ENCODE measurements around the gene REXO5.

The REXO5 gene

DNA sequence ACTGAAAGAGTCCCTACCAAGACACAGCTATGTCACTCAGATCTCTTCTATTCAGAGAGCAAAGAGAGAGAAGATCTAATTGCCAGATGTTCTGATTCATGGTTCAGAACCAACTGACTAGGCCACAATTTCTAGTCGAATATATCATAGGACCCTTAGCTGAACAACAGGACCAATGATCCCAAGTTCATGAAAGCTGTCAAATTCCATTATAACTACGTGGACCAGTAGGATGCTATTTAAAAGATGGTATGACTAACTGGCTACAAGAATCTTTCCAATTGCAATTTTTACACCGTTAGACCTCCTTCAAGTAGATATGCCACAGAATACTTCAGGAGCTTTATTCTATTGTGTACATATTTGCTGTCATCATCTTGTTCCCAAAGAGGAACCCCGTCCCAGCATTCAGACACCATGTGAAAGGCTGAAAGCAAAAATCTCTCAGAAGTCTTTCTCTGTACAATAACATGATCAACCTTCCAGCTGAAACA, 67.8 kb downstream of the REXO5 start:
- no peak for DNase-seq

DNA sequence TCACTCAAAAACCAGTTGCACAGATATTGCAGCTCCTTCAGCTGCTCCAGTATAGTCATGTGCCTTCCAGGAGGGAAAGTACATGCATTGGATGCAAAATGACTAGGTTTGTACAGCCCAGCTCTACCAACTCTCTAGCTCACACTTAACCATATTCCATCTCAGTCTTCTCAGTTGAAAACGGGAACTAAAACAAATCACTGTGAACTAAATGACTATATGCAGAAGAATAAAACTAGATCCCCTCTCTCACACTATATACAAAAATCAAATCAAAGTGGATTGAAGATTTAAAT, 69.0 kb downstream of the REXO5 start:
- DNase-seq, result no peak

DNA sequence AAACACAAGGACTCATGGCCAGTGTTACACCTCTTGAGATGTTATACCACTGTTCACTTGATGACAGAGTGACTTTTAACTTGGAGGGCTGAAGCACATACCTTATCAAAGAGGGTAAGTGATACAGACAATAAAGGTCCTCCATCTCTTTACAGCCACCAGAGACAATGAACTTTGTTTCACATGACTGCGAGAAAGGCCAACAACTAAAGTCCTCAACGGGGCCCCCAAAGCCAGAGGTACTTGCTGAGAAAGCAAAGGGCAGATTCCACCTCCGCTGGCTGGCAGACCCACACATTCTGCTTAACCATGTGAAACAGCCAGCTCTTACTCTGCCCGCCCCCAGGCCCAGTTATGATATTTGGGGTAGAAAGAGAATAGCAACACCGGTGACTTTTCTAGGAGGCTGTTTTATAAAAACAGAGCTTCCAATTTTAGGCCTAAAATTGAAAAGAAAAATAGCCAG, 72.4 kb downstream of the REXO5 start:
- no peak for DNase-seq

GRCh38 chr16:20879175-20880040, 73.1 kb downstream of the REXO5 start:
- no peak for DNase-seq

DNA sequence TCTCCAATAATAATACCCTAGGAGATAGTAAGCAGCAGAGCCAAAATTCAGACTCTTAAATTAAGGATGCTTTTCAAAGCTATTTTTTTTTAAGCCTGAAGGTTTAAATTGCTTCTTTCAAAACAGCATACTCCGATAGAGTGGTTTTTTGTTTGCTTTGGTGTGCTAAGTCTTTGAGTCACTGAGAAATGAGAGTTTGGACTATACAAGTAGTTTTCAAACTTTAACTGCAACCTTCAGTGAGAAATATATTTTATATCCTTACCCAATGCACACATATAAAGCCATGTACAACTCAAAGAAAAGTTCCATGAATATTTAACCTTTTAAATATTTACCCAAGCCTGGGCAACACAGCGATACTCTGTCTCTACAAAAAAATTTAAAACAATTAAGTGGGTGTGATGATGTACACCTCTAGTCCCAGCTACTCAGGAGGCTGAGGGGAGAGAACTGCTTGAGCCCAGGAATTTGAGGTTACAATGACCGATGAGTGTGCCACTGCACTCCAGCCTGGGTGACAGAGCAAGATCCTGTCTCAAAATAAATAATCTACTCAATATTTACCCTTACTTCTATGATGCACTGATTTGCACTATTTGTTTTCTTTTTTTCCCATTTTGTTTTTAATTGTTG, 74.7 kb downstream of the REXO5 start:
- DNase-seq, result no peak

- no peak for DNase-seq
Measured at GRCh38 chr16:20881503-20881878, 75.2 kb downstream of the REXO5 start.

DNA sequence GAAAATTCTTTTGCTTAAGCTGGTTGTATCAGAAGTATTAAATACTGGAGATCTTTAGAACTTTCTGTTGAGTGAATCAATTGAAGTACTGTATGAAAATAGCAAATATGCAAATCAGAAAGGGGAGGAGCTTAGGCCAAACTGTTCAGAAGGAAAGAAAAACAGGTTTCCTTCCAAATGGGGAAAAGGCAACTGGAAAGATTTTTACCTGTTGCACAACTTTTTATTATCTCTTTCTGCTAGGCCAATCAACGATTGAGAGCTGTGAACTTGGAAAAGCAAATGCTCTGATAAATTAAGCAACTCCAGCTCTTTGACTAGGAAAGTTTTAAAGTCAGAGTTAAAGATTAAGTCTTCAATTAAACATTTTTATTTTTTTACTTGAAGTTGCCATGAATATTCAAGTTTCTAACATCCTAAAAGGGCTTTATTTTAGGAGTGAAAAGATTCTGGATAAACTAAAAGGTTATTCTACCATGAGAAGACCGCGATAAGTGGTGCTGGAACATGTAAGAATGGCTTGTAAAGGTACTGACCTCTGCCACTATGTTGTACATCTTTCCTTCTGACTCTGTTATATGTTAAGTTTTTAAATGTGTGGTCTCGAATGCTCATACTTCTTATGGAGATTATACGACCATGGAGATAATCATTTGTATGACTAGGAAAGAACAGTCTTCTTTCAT, 77.4 kb downstream of the REXO5 start:
- DNase-seq, result no peak

DNA sequence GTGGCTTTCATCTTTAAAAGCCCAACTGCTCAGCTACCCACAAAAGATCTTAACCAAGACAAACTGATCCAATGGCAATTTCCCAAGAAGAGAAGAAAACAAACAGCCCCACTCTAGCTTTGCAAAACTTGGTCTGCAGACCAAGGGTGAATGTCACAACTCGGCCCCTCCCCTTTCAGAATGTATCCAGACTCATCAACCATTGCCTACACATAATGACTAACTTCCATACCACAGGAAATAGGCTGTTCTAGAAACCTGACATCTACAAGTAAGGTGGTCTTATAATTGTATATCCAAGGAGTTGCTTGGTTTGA, 77.9 kb downstream of the REXO5 start:
- no peak for DNase-seq

DNA sequence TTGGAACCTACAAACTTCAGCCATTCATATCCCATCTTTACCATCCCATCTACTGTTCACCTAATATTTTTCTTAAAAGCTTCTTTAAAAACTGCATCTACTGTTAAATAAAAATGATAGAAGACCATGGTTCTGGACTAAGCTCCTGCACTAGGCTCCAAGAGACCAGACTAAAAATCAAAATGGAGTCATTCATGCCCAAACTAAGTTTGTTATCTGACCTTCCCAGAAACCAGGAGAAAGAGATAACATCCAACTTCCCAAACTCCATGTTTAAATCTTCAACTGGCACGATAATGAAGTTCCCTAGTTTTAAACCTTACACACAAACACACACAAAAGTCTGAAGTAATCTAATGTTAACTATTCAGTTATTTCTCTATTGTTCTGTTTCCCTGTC, 80.0 kb downstream of the REXO5 start:
- no peak for DNase-seq

DNA sequence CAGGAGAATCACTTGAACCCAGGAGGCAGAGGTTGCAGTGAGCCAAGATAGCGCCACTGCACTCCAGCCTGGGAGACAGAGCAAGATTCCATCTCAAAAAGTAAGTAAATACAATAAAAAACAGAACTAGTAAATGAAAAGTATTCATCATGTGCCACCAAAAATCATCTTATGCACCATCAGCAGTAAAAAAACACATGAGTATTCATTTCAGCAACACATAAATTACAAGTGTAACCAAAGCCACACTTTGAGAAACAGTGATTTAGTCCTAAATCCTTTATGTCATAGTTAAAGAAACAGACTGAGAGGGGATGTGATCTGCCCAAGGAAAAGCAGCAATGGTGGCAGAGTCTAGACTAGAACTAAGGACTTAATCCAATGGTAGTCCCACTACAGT, 80.9 kb downstream of the REXO5 start:
- no peak for DNase-seq

- no peak for DNase-seq
Measured at GRCh38 chr16:20889625-20890275, 83.4 kb downstream of the REXO5 start.

DNA sequence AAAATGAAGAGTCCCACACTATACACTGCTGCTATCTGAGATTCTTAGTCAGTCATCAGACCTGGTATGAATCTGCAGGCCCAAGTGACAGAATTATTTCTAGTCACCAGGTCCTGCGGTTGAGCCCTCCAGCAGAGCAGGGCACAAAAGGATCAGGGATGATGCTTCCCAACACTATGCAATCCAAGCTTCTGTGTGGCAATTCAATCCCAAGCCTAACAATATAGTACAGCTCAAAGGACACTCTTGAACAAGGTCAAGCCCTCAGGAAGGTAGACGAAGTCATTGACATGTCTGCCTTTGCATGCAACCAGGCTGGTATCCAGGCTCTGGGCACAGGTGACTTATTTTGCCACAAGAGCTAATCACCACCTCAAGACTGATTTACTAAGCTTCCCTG, 88.1 kb downstream of the REXO5 start:
- DNase-seq, result no peak

- DNase-seq, result no peak
Measured at GRCh38 chr16:20897253-20897897, 91.0 kb downstream of the REXO5 start.

DNA sequence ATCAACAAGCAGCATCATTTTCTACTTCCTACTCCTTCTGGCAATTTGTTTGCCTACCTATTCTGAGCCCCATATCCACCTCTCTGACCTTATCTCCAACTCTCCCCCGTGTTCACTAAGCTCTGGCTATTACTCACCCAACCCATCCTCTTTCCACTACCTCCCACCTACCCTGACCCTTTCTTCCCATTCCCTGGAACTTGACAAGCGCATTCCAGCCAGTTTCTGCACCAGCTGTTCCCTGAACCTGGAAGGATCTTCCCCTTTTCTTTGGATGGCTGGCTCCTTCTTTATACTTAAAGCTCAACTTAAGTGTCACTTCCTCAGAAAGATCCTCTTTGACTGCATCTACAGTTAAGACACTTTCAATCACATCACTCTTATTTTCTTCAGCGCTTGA, 91.6 kb downstream of the REXO5 start:
- no peak for DNase-seq

GRCh38 chr16:20899071-20899470, 92.7 kb downstream of the REXO5 start:
- no peak for DNase-seq
